NCI-H524 treated with DMSO at 0.1 percent for 48 hours (cell line): ENCODE data around the gene PSG2.
"Not testable (repeated sequence)": the region's sequence is repeated elsewhere in the genome, so short reads cannot be mapped to it uniquely, and the experiment has no call there.

Source experiments
- DNase-seq: peaks from one replicate; lab custom pipeline; 2025; lab: John Stamatoyannopoulos, UW

PSG2 gene

DNA sequence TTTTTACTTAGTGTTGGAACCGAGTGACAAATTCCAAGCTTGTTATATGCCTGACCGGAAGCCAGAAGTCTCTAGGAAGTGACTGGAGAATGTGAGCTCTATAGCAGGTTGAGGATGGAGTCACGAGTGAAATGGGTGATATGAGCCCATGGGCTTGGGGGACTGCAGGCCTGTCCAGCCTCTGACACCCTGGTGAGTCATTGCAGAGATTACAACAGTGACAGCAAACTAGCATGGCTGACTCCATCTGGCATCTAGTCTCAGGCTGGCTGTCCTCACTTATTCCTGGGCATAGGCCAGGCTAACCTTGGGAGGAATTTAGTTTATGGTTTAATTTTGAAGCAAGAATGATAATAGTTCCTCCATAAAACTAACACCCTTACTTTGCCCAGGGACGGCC, 4.6 kb downstream of the PSG2 start:
- DNase-seq, result not testable (repeated sequence)

DNA sequence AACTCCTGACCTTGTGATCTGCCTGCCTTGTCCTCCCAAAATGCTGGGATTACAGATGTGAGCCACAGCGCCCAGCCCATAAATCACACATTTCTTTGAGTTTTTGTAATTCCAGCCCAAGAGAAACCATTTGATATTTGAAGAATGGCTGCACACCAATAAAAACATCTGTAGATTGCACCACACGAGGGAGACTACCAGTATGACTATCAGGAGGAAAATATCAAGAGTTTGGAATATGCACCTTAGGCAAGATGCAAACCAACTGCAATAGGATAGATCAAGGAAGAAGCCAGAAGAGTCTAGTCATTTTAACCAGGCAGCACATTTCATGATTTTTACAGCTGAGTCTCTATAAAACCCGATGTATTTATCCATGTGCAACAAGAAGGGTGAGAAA, 20.1 kb downstream of the PSG2 start:
- DNase-seq, result not testable (repeated sequence)

DNA sequence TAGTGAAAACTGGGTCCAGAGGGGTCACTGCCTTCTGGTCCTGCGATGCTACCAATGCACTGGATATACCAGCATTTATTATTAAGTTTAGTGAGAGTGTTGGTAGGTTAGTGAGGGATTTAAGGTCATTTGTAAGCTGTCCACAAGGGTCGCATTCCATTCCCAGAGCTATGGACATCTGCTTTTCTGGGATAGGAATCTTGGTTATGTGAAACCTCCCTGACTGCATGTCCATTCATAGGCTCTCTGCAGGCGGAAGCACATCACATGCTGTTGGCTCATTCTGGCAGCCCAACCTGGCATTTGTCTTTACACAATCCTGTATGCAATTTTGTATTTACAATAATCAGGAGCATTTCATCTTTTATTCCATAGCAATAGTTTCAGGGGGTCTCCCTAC, 21.2 kb downstream of the PSG2 start:
- DNase-seq, result not testable (repeated sequence)

- DNase-seq, result not testable (repeated sequence)
Observed at GRCh38 chr19:43060254-43060653, 22.2 kb downstream of the PSG2 start.

- DNase-seq, result not testable (repeated sequence)
Observed at GRCh38 chr19:43059482-43059881, 23.0 kb downstream of the PSG2 start.

- not testable (repeated sequence) for DNase-seq
Observed at GRCh38 chr19:43058440-43058839, 24.1 kb downstream of the PSG2 start.

- not testable (repeated sequence) for DNase-seq
Observed at GRCh38 chr19:43047966-43048365, 34.5 kb downstream of the PSG2 start.

DNA sequence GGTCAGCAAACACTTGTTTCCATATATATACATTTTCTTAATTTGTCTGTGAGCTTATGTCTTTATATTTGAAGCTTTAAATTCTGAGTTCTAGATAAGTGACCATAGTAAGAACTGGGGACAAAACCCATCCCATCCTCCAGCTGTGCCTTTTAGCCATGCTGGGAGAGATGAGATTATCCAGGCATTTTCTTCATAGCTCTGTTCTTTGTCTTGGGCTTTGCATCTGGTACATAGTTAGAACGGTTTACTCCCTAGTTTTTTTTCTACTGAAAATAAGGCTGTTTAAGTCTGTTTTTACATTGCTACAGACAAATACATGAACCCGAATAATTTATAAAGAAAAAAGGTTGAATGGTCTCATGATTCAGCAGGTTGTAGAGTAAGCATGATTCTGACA, 35.9 kb downstream of the PSG2 start:
- not testable (repeated sequence) for DNase-seq

- DNase-seq, result not testable (repeated sequence)
Observed at GRCh38 chr19:43043492-43044180, 38.9 kb downstream of the PSG2 start.

DNA sequence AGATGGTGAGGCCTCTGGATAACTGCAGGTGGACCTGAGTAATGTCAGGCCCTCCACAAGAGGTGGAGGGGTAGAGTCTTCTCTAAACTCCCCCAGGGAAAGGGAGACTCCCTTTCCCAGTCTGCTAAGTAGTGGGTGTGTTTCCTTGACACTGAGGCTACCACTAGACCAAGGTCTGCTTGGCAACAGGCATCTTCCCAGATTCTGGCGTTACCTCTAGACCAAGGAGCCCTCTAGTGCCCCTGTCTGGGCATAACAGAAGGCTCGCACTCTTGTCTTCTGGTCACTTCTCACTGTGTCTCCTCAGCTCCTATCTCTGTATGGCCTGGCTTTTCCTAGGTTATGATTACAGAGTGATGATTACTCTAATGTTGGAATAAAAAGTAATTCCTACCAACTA, 50.9 kb downstream of the PSG2 start:
- DNase-seq, result not testable (repeated sequence)

DNA sequence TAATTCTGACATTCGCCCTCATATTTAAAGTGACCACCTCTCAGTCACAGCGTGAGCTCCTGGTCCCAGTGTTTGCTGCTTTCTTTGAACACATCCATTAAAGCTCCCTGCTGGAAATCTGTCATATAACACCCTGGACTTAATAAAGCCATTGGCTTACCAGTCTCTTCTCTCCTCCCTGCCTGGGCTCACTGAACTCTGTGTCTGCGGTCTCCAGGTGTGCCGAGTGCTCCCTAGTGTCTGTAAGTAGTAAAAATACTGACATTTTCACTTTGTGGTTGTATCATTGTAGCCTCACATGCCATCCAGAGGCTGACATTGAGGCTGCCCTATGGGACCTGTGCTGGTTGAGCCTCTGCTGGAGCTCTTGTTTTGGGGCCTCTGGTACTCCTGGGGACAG, 53.6 kb downstream of the PSG2 start:
- DNase-seq, result no peak

DNA sequence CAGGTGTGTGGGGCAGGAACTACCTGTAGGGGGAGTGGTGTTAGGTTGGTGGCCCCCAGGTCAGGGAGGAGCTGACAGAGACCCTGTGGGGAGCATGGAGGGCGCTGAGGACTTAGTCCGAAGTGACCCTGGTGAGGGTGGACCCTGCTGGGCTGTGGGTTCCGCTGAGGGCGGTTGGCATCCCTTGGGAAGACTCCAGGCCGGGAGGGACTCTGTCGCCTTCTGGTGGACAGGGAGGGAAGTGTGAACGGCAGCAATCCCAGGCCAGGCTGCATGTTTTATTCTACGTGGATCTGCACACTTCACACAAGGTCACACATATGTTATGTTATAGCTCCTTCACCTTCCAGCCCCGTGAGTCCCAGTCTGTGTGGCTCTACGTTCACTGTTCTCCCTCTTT, 54.5 kb downstream of the PSG2 start:
- DNase-seq, result not testable (repeated sequence)

- DNase-seq, result not testable (repeated sequence)
Observed at GRCh38 chr19:43027061-43027460, 55.4 kb downstream of the PSG2 start.

DNA sequence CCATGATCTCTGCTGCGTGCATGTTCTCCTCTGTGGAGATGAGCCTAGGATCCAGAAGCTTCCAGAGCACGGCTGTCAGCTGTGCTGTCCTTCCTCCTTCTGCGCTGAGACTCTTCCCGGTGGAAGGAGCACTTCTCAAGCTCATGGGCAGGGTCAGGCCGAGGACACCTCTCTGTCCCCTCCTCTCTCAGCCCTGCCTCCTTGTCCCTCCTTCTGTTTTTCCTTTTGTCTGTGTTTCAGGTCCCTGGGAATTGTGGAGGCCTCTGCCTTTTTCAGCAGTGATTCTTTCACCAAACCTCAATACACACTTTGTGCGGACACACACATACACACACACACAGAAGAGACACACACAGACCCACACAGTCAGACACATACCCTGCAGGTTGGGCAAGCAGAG, 56.1 kb downstream of the PSG2 start, which contains the start of gene PSG11:
Gene PSG11 (minus strand): TSS at position 101 of the 400 bp plus-strand sequence. CDS start 97 bp downstream, at position 4.
- DNase-seq, result not testable (repeated sequence)

DNA sequence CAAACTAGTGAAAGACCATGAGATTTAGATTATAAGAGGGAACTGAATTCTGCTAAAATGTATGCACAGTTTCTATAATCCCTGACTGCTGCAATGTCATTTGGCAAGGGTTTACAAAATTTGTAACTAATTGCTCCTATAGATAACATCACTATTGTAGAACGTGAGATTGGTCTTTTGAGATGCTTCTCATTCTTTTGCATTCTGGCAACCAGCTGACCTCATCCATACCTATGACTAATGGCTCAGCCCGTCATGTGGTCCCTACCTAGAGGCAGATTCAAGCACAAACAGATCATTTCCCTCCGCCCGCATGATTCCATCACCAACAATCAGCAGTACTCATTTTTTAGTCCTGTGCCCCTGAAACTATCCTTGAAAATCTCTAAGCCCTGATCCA, 60.4 kb downstream of the PSG2 start:
- not testable (repeated sequence) for DNase-seq

GRCh38 chr19:43021629-43022028, 60.9 kb downstream of the PSG2 start:
- DNase-seq, result not testable (repeated sequence)

GRCh38 chr19:43019588-43019987, 62.9 kb downstream of the PSG2 start:
- DNase-seq, result not testable (repeated sequence)
